Activated T-cell treated with anti-CD3 and anti-CD28 coated beads for 24 hours (primary cell): Measurements from ENCODE around the gene DCAF6.
A peak's percentile ranks its signal among the peaks of the same experiment; 100 is the strongest.
"Not testable (repeated sequence)": the region's sequence is repeated elsewhere in the genome, so short reads cannot be mapped to it uniquely, and the experiment has no call there.

Source experiments
- DNase-seq: peaks from one replicate; pipeline ENCODE4 v3.0.0-alpha.2; 2020; ENCODE audit warnings: low read depth

DCAF6 gene

GRCh38 chr1:168009322-168009721 lies 72.8 kb downstream of the DCAF6 start:
- DNase-seq = no peak

- no peak for DNase-seq
These were observed 82.9 kb downstream of the DCAF6 start for GRCh38 chr1:168019407-168019806.

GRCh38 chr1:168031198-168031597 lies 94.7 kb downstream of the DCAF6 start:
- DNase-seq = no peak

- no peak for DNase-seq
These were observed 95.1 kb downstream of the DCAF6 start for GRCh38 chr1:168031627-168032026.

- DNase-seq = no peak
These were observed 95.5 kb downstream of the DCAF6 start for GRCh38 chr1:168032029-168032428.

- no peak for DNase-seq
These were observed 98.9 kb downstream of the DCAF6 start for GRCh38 chr1:168035345-168035744.

- no peak for DNase-seq
These were observed 105.9 kb downstream of the DCAF6 start for GRCh38 chr1:168042362-168042761.

GRCh38 chr1:168045311-168045710 lies 108.8 kb downstream of the DCAF6 start:
- DNase-seq = no peak

- no peak for DNase-seq
These were observed 113.8 kb downstream of the DCAF6 start for GRCh38 chr1:168050307-168050706.

- DNase-seq = no peak
These were observed 114.4 kb downstream of the DCAF6 start for GRCh38 chr1:168050880-168051279.

GRCh38 chr1:168053681-168054080 lies 117.2 kb downstream of the DCAF6 start:
- DNase-seq = no peak

GRCh38 chr1:168054117-168054516 lies 117.6 kb downstream of the DCAF6 start:
- no peak for DNase-seq

GRCh38 chr1:168056152-168056551 lies 119.7 kb downstream of the DCAF6 start:
- DNase-seq = not testable (repeated sequence)

- DNase-seq = no peak
These were observed 120.9 kb downstream of the DCAF6 start for GRCh38 chr1:168057355-168057754.

- no peak for DNase-seq
These were observed 121.4 kb downstream of the DCAF6 start for GRCh38 chr1:168057921-168058320.

GRCh38 chr1:168064216-168064615 lies 127.7 kb downstream of the DCAF6 start:
- no peak for DNase-seq

- DNase-seq = no peak
These were observed 129.0 kb downstream of the DCAF6 start for GRCh38 chr1:168065506-168065905.

- DNase-seq = no peak
These were observed 132.9 kb downstream of the DCAF6 start for GRCh38 chr1:168069384-168069783.

GRCh38 chr1:168079761-168080160 lies 143.3 kb downstream of the DCAF6 start:
- no peak for DNase-seq

- DNase-seq = no peak
These were observed 145.0 kb downstream of the DCAF6 start for GRCh38 chr1:168081373-168082007.

- peak; percentile 58 for DNase-seq
These were observed 145.8 kb downstream of the DCAF6 start for GRCh38 chr1:168082008-168082876.

- no peak for DNase-seq
These were observed 147.2 kb downstream of the DCAF6 start for GRCh38 chr1:168083456-168084325.
